ENCODE measurements around the gene MAGEB2. TPM values are rescaled to one million over a fixed set of nuclear protein-coding genes. Genes with fewer than 3 reads are reported as not detected.

MAGEB2 gene
- total RNA-seq, 2 donors from 2014 or later, result not detected

- no peak within 1 kb of the TSS for H3K4me3 Mint-ChIP-seq
- no peaks in the 10 kb centered on the region for H3K36me3 Mint-ChIP-seq (ENCODE audit: low read depth)
- ATAC-seq (no peak), DNase-seq (no peak)
- H3K9me3 ChIP-seq (ENCODE audit: control insufficient read depth, low read length, poor library complexity, severe bottlenecking), result no peaks in the 10 kb centered on the region
- no peak within 1 kb of the TSS for H3K27ac Mint-ChIP-seq
- H3K27me3 Mint-ChIP-seq, result no peaks in the 10 kb centered on the region
- no peaks in the 10 kb centered on the region for H3K4me1 Mint-ChIP-seq
Measured at GRCh38 chrX:30241724-30242415, 26.5 kb downstream of the MAGEB2 start, which contains the start of gene MAGEB4. Gene MAGEB4, plus strand, starts transcription at chrX:30242000. Its CDS starts 136 bp downstream, at chrX:30242136.

GRCh38 chrX:30246769-30247489 lies 31.6 kb downstream of the MAGEB2 start, which contains the start of gene MAGEB1:
Gene MAGEB1, plus strand, starts transcription at chrX:30247146. Its CDS starts 3,348 bp downstream, at chrX:30250494.
- Mint-ChIP-seq H3K36me3 (ENCODE audit: low read depth) (no peaks in the 10 kb centered on the region), H3K4me1 (no peaks in the 10 kb centered on the region), H3K27ac (no peak within 1 kb of the TSS), H3K27me3 (no peaks in the 10 kb centered on the region), H3K4me3 (no peak within 1 kb of the TSS)
- ATAC-seq (no peak), DNase-seq (no peak)
- H3K9me3 ChIP-seq (ENCODE audit: control insufficient read depth, low read length, poor library complexity, severe bottlenecking), result no peaks in the 10 kb centered on the region

- H3K9me3 ChIP-seq (ENCODE audit: control insufficient read depth, low read length, poor library complexity, severe bottlenecking), result no peaks in the 10 kb centered on the region
- Mint-ChIP-seq H3K4me1 (no peaks in the 10 kb centered on the region), H3K27me3 (no peaks in the 10 kb centered on the region), H3K27ac (no peak overlapping the region), H3K36me3 (ENCODE audit: low read depth) (no peaks in the 10 kb centered on the region), H3K4me3 (no peak overlapping the region)
- DNase-seq (no peak), ATAC-seq (no peak)
Measured at GRCh38 chrX:30248854-30249253, 33.5 kb downstream of the MAGEB2 start.

- Mint-ChIP-seq H3K36me3 (ENCODE audit: low read depth) (no peaks in the 10 kb centered on the region), H3K4me1 (no peaks in the 10 kb centered on the region), H3K27ac (no peak overlapping the region), H3K4me3 (no peak overlapping the region), H3K27me3 (no peaks in the 10 kb centered on the region)
- DNase-seq (no peak), ATAC-seq (no peak)
- no peaks in the 10 kb centered on the region for H3K9me3 ChIP-seq (ENCODE audit: control insufficient read depth, low read length, poor library complexity, severe bottlenecking)
Measured at GRCh38 chrX:30253257-30253656, 37.9 kb downstream of the MAGEB2 start.

GRCh38 chrX:30259927-30260326 lies 44.6 kb downstream of the MAGEB2 start:
- Mint-ChIP-seq H3K27me3 (no peaks in the 10 kb centered on the region), H3K36me3 (ENCODE audit: low read depth) (no peaks in the 10 kb centered on the region), H3K4me3 (no peak overlapping the region), H3K27ac (no peak overlapping the region), H3K4me1 (no peaks in the 10 kb centered on the region)
- no peak for DNase-seq
- H3K9me3 ChIP-seq (ENCODE audit: control insufficient read depth, low read length, poor library complexity, severe bottlenecking), result no peaks in the 10 kb centered on the region
- no peak for ATAC-seq

GRCh38 chrX:30261012-30261411 lies 45.6 kb downstream of the MAGEB2 start:
- Mint-ChIP-seq H3K4me1 (no peaks in the 10 kb centered on the region), H3K4me3 (no peak overlapping the region), H3K27me3 (no peaks in the 10 kb centered on the region), H3K27ac (no peak overlapping the region), H3K36me3 (ENCODE audit: low read depth) (no peaks in the 10 kb centered on the region)
- DNase-seq (no peak), ATAC-seq (no peak)
- H3K9me3 ChIP-seq (ENCODE audit: control insufficient read depth, low read length, poor library complexity, severe bottlenecking), result no peaks in the 10 kb centered on the region

GRCh38 chrX:30262763-30263162 lies 47.4 kb downstream of the MAGEB2 start:
- ATAC-seq (no peak), DNase-seq (no peak)
- H3K4me1 Mint-ChIP-seq, result no peaks in the 10 kb centered on the region
- H3K9me3 ChIP-seq (ENCODE audit: control insufficient read depth, low read length, poor library complexity, severe bottlenecking), result no peaks in the 10 kb centered on the region
- no peak overlapping the region for H3K4me3 Mint-ChIP-seq
- H3K27me3 Mint-ChIP-seq, result no peaks in the 10 kb centered on the region
- H3K27ac Mint-ChIP-seq, result no peak overlapping the region
- no peaks in the 10 kb centered on the region for H3K36me3 Mint-ChIP-seq (ENCODE audit: low read depth)

Other genes with a start within 250 kb of the MAGEB2 start
- gene MAGEB3, start 15.1 kb downstream of the MAGEB2 start, total RNA-seq, result not detected
- gene MAGEB4, start 26.4 kb downstream of the MAGEB2 start, total RNA-seq, result not detected
- not detected for gene MAGEB1, start 31.6 kb downstream of the MAGEB2 start, total RNA-seq
- not detected for gene NR0B1, start 93.8 kb downstream of the MAGEB2 start, total RNA-seq